HG03565 (cell line): ENCODE data around the gene MDFI.

Experiments
- ATAC-seq: cut with Tn5 transposase; IDR thresholded peaks from one replicate; pipeline ENCODE4 v1.9.1; 2021; ENCODE audit warnings: mild to moderate bottlenecking, moderate library complexity; ENCODE audit not compliant: unreplicated experiment

The MDFI gene

GRCh38 chr6:41684311-41685180 lies 46.3 kb downstream of the MDFI start:
- ATAC-seq, result no peak

DNA sequence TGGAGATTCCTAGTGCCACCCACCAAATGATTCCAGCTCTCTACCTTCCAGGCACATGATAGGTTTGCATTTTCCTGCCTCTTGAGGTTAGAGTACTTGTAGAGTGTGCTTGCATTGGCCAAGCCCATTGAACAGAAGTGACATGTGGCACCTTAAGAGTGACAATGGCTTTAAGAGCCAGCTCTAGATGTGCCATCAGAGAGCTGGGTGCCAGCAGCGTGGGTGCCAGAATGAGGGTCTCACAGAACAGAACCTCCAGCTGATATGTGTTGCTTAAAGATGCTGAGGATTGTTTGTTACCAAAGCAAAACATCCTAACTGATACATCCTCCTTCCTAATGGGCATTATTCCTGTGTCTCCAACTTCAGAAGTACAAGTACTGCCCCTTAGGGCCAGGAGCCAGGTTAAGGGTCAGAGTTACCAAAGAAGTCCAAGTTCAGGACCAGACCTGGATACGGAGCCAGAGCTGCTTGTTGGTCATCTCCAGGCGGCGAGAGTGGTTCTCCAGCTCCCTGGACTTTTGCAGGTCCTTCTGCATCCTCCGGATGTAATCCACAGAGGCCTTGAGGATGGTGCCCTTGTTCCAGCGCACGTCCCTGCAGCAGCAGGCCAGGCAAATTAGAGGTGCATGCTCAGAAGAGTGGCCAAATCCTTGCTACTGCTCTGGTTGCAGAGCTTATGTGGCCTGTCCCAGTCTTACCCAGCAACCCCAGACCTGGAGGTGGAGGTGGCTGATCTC lies 47.5 kb downstream of the MDFI start:
- ATAC-seq, result no peak

DNA sequence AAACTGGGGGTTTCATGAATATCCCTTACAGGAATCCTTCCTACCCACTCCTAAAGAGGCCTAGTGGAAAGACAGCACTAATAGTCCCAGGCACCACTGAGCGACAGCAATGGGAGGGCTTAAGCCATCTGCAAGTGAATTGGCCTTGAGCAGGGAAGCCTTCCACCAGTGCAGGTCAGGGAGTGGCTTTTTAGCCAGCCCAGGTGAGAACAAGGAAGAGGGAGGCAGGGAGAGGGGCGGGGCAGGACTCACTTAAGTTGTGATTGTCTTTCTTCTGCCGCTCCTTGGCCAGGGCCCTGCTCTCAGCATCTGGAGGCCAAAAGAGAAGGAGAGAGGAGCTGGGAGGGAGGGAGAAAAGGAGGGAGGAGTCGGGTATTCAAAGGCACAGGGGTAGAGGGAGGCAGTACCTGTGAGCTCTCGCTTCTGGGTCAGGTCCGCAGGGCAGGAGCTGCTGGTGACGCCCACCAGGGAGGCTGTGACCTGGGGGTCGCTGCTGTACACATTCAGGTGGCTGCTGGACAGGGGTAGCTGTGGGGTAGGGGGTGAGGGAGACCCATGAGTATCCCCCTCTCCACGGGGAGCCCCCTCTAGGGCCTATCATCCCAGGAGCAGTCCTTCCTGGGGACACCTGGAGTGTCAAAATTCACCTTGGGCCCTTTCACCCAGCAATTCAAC lies 49.4 kb downstream of the MDFI start:
- ATAC-seq, result no peak

GRCh38 chr6:41688256-41688965 lies 50.1 kb downstream of the MDFI start:
- ATAC-seq, result no peak

DNA sequence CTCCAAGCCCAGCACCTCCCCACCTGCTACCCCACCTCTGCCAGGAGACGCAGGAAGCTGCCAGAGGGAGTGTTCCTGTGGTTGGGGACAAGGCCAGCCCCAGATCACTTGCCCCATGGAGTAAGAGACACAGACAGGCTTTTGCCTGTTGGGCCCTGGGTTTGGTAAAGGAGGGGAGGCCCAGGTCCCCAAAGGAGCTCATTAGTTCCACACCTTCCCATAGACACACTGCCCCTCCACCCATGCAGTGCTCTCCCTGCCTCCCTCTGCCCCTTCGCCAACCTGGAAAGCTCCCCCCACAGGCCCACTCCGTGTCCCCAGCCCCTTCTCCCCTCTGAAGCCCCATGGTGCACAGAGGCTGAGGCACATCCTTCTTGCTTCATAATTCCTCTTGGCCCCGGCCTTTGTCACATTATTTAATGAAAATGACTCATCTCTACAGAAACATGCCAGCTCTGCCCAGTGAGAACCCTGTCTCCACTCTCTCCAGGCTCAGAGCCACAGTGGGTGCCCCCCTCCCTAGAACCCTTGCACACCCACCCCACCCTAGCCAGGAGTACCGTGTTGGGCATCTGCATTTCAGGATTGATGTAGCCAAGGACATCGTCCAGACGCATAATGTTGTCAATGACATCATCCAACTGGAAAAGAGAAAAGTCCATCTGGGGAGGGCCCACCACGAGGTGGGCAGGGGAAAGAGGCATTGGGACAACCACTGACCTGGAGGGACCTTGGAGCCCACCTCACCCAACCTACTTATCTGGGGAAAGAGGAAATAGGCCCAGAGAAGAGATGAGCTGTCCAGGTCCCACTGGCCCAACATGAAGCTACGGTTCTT lies 51.1 kb downstream of the MDFI start:
- ATAC-seq, result no peak

DNA sequence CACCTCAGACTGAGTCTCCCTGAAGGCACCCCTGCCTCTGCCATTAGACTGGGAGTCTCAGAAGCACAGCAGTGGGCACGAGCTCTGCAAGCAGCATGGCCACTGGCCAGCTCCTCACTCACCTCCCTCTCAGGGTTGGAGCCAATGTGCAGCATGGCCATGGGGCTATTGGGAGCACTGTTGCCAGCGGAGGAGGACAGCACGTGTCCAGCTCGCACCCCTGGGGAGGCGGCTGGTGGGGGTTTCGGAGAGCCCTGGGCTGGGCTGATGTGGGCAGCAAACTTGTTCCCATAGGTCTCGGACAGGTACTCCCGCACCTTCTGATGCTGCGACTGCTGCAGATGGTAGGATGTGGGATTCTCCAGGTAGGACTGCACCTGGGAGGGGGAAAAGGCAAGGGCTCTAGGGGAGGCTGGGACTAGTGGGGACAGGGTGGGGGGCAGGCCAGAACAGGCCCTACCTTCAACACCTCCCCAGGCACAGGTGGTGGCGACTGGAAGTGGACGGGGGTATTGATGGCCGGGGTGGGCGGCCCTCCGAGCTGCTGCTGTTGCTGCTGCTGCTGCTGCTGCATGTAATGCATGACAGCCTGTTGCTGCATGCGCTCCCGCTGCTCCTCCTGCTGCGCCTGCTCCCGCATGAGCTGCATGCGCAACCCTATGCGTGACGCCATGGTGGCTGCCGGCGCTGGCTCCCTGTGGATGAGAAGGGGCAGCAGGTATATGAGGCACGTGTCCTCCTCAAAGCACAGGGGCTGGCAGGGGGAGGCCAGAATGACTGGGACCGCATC lies 52.5 kb downstream of the MDFI start:
- no peak for ATAC-seq

DNA sequence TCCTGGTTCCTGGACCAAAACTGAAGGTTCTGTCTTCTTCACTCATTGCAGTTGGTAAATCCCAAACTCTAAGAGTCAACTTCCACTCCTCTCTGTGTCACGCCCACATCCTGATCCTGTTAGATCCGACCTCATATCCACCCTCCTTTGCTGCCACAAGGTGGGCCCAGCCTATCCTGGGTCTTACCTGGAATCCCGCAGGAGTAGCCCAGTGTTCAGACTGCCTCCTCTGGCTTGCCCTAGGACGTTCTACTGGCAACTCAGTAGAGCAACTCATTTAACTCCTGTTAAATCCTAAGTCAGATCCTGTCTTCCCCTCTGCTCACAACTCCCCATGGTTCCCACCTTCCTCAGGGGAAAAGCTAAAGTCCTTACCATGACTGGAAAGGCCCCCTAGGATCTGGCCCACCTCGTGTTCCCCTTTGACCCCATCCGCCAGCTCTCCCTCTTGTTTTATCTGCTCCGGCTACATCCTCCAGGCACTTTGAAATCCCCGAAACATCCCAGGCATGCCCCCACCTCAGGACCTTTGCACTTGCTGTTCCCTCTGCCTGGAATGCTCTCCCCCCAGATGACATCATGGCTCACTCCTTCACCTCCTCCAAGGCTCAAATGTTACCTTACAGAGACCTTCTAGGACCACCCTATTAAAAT lies 53.3 kb downstream of the MDFI start:
- no peak for ATAC-seq

DNA sequence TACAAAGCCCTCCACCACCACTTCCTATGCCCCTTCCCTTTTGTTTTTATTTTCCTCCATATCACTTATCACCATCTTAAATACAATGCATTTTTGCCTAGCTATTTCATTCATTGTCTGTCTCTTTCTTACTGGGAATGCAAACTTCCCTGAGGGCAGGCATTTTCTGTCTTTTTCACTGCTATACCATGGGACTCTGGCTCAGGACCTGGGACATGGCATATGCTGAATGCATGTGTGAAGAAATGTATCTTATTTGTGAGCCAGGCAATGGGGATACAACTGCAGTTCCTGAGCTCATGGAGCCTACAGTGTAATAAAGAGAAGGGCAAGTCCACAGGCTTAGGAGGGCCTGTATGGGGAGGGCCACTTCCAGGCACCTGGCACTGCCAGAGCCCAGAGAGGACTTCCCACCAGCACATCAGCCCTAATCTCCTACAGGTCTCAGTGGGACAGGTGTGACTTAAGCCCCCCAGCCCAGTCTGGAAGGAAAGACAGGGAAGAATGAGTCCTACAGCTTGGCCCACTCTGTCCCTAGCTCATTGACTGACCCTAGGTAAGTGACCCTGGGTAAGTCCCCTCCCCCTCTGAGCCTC lies 53.9 kb downstream of the MDFI start:
- ATAC-seq, result no peak

DNA sequence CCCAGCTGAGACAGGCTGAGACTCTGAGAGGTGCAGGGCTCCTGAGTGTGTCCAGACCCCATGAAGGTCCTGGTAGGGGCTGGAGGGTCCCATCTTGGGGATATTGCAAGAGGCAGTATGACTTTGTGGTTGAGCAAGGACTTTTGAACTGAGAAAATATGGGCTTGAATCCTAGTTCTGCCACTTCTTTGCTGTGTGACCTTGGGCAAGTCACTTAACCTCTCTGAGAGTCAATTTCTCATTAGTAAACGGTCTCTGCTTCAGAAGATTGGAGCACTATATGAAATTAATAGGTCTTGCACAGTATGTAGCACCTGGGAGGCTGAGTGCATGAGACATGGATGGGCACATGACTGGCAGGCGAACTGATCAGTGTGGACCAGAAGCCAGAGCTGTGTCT lies 54.5 kb downstream of the MDFI start:
- ATAC-seq, result no peak

DNA sequence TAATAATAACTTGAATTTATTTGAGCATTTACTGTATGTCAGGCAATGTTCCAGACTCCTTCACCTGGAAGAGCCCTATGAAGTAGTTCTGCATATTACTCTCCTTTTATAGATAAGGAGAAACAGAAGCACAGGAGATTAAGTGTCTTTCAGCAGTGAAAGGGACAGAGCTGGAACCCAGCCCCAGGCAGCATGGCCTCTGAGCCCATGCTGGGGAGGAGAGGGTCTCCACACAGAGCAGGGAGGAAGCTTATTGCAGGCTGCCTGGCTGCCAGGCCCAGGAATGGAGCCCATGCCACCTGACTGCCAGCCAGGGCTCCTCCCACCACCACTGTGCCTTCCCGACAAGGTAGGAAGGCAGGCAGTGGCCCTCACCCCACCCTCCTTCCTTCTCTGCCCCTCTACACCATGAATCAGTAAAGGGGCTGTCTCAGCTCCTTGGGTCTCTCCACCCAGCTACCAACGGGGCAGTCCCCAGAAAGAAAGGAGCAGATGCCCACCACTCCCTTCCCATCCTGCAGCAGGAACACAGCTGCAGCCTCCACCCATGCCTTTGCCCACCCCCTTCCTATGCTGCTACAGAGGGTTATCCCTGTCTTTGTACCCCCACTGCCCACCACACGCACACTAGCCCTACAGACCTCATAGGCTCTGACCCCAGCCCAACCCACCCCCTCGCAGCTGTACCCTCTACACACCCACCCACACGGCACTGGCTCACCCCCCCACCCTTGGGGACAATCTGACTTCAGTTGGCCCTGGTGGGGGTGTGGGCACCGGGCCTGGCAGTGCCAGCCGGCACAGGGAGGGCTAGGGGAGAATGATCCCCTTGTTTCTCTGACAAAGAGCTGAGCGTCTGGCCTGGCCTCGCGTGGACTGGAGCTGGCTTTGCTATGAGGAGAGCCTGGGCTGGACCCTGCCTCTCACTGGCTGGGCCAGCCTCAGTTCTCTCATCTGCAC lies 55.3 kb downstream of the MDFI start:
- ATAC-seq, result no peak

GRCh38 chr6:41694815-41695526 lies 56.7 kb downstream of the MDFI start:
- no peak for ATAC-seq

DNA sequence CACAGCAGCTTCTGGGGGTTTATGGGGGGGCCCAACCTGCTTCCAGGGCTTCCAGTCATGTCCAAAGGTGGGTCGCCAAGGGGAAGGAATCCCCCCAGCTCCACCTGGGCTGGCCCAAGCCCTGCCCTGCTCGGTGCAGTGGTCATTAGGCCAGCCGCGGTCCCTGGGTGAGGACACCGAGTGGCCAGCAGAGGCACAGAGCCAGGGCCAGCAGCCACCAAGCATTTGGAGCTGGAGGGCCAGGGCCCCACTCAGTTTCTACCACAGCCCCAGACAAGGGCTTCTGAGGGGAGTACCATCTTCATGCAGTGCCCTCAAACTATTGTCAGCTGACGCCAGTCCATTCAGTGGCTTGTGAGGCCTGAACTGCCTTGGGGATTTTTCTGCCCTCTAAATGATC lies 57.6 kb downstream of the MDFI start:
- ATAC-seq, result no peak

DNA sequence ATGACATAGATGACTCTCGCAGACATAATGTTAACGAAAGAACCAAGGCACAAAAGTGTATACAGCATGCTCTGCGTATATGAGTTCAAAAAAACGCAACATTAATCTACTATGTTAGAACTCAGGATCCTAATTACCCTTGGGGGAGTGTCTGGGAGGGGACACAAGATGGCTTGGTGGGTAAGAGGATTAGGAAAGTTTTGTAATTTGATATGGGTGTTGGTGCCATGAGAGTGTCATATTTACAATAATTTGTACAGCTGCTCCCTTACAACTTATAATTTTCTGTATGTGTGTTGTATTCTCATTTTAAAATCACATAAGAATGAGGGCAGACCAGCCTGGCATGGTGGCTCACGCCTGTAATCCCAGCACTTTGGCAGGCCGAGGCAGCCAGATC lies 58.5 kb downstream of the MDFI start:
- no peak for ATAC-seq

GRCh38 chr6:41697861-41698781 lies 59.9 kb downstream of the MDFI start:
- ATAC-seq, result no peak

GRCh38 chr6:41699063-41699462 lies 60.8 kb downstream of the MDFI start:
- no peak for ATAC-seq
